Measurements from ENCODE around the gene OLFM3. TPM values are rescaled to one million over a fixed set of nuclear protein-coding genes. Genes with fewer than 3 reads are reported as not detected.

The OLFM3 gene
- total RNA-seq, 1 donor from 2014 or later: 28.9 TPM

GRCh38 chr1:101854271-101854670, 142.5 kb downstream of the OLFM3 start:
- no peak for FAIRE-seq

GRCh38 chr1:101852936-101853335, 143.8 kb downstream of the OLFM3 start:
- no peak for FAIRE-seq
- no peak for DNase-seq (ENCODE audit: low spot score in 2 of 2)

More at GRCh38 chr1:101854271-101854670, 142.5 kb downstream of the OLFM3 start:
- no peak for DNase-seq (ENCODE audit: low spot score in 2 of 2)

GRCh38 chr1:101849356-101849755, 147.4 kb downstream of the OLFM3 start:
- DNase-seq (ENCODE audit: low spot score in 2 of 2): no peak
- no peak for FAIRE-seq

GRCh38 chr1:101847626-101848025, 149.1 kb downstream of the OLFM3 start:
- DNase-seq (ENCODE audit: low spot score in 2 of 2): no peak
- no peak for FAIRE-seq

- no peak for DNase-seq (ENCODE audit: low spot score in 2 of 2)
- no peak for FAIRE-seq
These were observed 149.9 kb downstream of the OLFM3 start for GRCh38 chr1:101846820-101847219.

- DNase-seq (ENCODE audit: low spot score in 2 of 2) (no peak), FAIRE-seq (no peak)
These were observed 153.6 kb downstream of the OLFM3 start for GRCh38 chr1:101843160-101843559.

- DNase-seq (ENCODE audit: low spot score in 2 of 2): no peak
- no peak for FAIRE-seq
These were observed 154.9 kb downstream of the OLFM3 start for GRCh38 chr1:101841824-101842223.

GRCh38 chr1:101835988-101836387, 160.7 kb downstream of the OLFM3 start:
- FAIRE-seq: no peak
- no peak for DNase-seq (ENCODE audit: low spot score in 2 of 2)

GRCh38 chr1:101833312-101833711, 163.4 kb downstream of the OLFM3 start:
- DNase-seq (ENCODE audit: low spot score in 2 of 2) (no peak), FAIRE-seq (no peak)

GRCh38 chr1:101826416-101826815, 170.3 kb downstream of the OLFM3 start:
- FAIRE-seq: no peak
- DNase-seq (ENCODE audit: low spot score in 2 of 2): no peak

GRCh38 chr1:101820071-101820470, 176.7 kb downstream of the OLFM3 start:
- no peak for FAIRE-seq
- DNase-seq (ENCODE audit: low spot score in 2 of 2): no peak

- no peak for DNase-seq (ENCODE audit: low spot score in 2 of 2)
- FAIRE-seq: no peak
These were observed 180.5 kb downstream of the OLFM3 start for GRCh38 chr1:101816262-101816661.

GRCh38 chr1:101798417-101798816, 198.3 kb downstream of the OLFM3 start:
- no peak for DNase-seq (ENCODE audit: low spot score in 2 of 2)
- no peak for FAIRE-seq

- FAIRE-seq (no peak), DNase-seq (ENCODE audit: low spot score in 2 of 2) (no peak)
These were observed 199.0 kb downstream of the OLFM3 start for GRCh38 chr1:101797722-101798121.

- FAIRE-seq: no peak
- no peak for DNase-seq (ENCODE audit: low spot score in 2 of 2)
These were observed 215.4 kb downstream of the OLFM3 start for GRCh38 chr1:101781201-101781831.

GRCh38 chr1:101769520-101769919, 227.2 kb downstream of the OLFM3 start:
- DNase-seq (ENCODE audit: low spot score in 2 of 2) (no peak), FAIRE-seq (no peak)

- DNase-seq (ENCODE audit: low spot score in 2 of 2) (no peak), FAIRE-seq (no peak)
These were observed 238.7 kb downstream of the OLFM3 start for GRCh38 chr1:101757985-101758384.

GRCh38 chr1:101756411-101756810, 240.3 kb downstream of the OLFM3 start:
- FAIRE-seq: no peak
- no peak for DNase-seq (ENCODE audit: low spot score in 2 of 2)

Small RNA genes lying within 50 kb of the gene (small RNA-seq; reads per million reads assigned to genes)
- gene RNU6-352P: not detected
